MM.1S (cell line): ENCODE measurements around the gene AIP.

Experiments
- DNase-seq: peaks from one replicate; pipeline ENCODE4 v3.0.0-alpha.2; 2015
- H2AFZ ChIP-seq: fragments of 300-600 bp; sonication (generic); 2 replicates; pipeline ENCODE4 v1.6.0; 2016; ENCODE audit warnings: antibody characterized with exemption, low read length
- H3F3A ChIP-seq: fragments of 300-600 bp; sonication (generic); 2 replicates; pipeline ENCODE4 v1.6.1; 2016; ENCODE audit warnings: mild to moderate bottlenecking, antibody characterized with exemption, low read length, moderate library complexity, mixed read lengths; ENCODE audit not compliant: insufficient read depth
- H3K27ac ChIP-seq: fragments of 300-600 bp; sonication (generic); 2 replicates; pipeline ENCODE4 v1.5.1; 2016; ENCODE audit warnings: mild to moderate bottlenecking, low read length
- H3K27me3 ChIP-seq: fragments of 300-600 bp; sonication (generic); replicated peaks from 2 replicates; pipeline ENCODE4 v1.6.0; 2016; ENCODE audit warnings: low read length; ENCODE audit not compliant: insufficient read depth
- H3K36me3 ChIP-seq: fragments of 300-600 bp; sonication (generic); replicated peaks from 2 replicates; pipeline ENCODE4 v1.6.1; 2016; ENCODE audit warnings: mild to moderate bottlenecking, low read length, mixed read lengths; ENCODE audit not compliant: insufficient read depth
- H3K4me1 ChIP-seq: fragments of 300-600 bp; sonication (generic); 2 replicates; pipeline ENCODE4 v1.6.1; 2016; ENCODE audit warnings: low read length, mixed read lengths
- H3K4me2 ChIP-seq: fragments of 300-600 bp; sonication (generic); 2 replicates; pipeline ENCODE4 v1.6.0; 2016; ENCODE audit warnings: low read depth, low read length
- H3K4me3 ChIP-seq: fragments of 300-600 bp; sonication (generic); 2 replicates; pipeline ENCODE4 v1.5.1; 2016; ENCODE audit warnings: low read length, mixed read lengths
- H3K79me2 ChIP-seq: fragments of 300-600 bp; sonication (generic); 2 replicates; pipeline ENCODE4 v1.6.1; 2016; ENCODE audit warnings: mixed run types, low read length, mixed read lengths
- H3K9ac ChIP-seq: fragments of 300-600 bp; sonication (generic); 2 replicates; pipeline ENCODE4 v1.6.1; 2016; ENCODE audit warnings: low read length, mixed read lengths
- H3K9me2 ChIP-seq: fragments of 300-600 bp; sonication (generic); replicated peaks from 2 replicates; pipeline ENCODE4 v1.6.1; 2016; ENCODE audit warnings: mild to moderate bottlenecking, low read length, mixed read lengths; ENCODE audit not compliant: insufficient read depth
- H3K9me3 ChIP-seq: fragments of 300-600 bp; sonication (generic); replicated peaks from 2 replicates; pipeline ENCODE4 v1.6.1; 2016; ENCODE audit warnings: mild to moderate bottlenecking, low read length, mixed read lengths; ENCODE audit not compliant: insufficient read depth
- H4K20me1 ChIP-seq: fragments of 300-600 bp; sonication (generic); 2 replicates; pipeline ENCODE4 v1.6.1; 2016; ENCODE audit warnings: mild to moderate bottlenecking, low read length, moderate library complexity, mixed read lengths; ENCODE audit not compliant: insufficient read depth
- CTCF ChIP-seq: fragments of 300-600 bp; sonication (generic); IDR thresholded peaks from 2 replicates; pipeline ENCODE4 v1.5.1; 2016; ENCODE audit warnings: antibody characterized with exemption, low read length, mixed read lengths
- EZH2 ChIP-seq: fragments of 300-600 bp; sonication (generic); optimal IDR thresholded peaks from 2 replicates; pipeline ENCODE3; 2017; ENCODE audit warnings: low read depth, mild to moderate bottlenecking, antibody characterized with exemption, low read length, mixed read lengths
- EZH2phosphoT487 ChIP-seq: fragments of 300-600 bp; sonication (generic); IDR thresholded peaks from 2 replicates; pipeline ENCODE4 v1.6.1; 2018; ENCODE audit warnings: antibody characterized with exemption, low read length

The AIP gene

GRCh38 chr11:67520856-67521824 lies 38.3 kb downstream of the AIP start:
- H2AFZ ChIP-seq: no peak overlapping the region
- H3K36me3 ChIP-seq: no peaks in the 10 kb centered on the region
- H3K4me2 ChIP-seq: no peak overlapping the region
- TF ChIP-seq EZH2: no peak
- no peak for TF ChIP-seq EZH2phosphoT487
- TF ChIP-seq CTCF: no peak
- no peaks in the 10 kb centered on the region for H3K9me3 ChIP-seq
- H3K27ac ChIP-seq: no peak overlapping the region
- H3K4me1 ChIP-seq: no peaks in the 10 kb centered on the region
- no peaks in the 10 kb centered on the region for H3K9me2 ChIP-seq
- H3K27me3 ChIP-seq: peaks cover 73% of the 10 kb centered on the region
- H3K9ac ChIP-seq: no peak overlapping the region
- H3F3A ChIP-seq: no peaks in the 10 kb centered on the region
- no peak for DNase-seq
- no peak overlapping the region for H3K4me3 ChIP-seq
- no peaks in the 10 kb centered on the region for H4K20me1 ChIP-seq
- H3K79me2 ChIP-seq: no peaks in the 10 kb centered on the region

- no peak overlapping the region for H3K27ac ChIP-seq
- TF ChIP-seq EZH2phosphoT487 (no peak), CTCF (no peak), EZH2 (no peak)
- peaks cover 73% of the 10 kb centered on the region for H3K27me3 ChIP-seq
- no peak overlapping the region for H3K9ac ChIP-seq
- H3K9me2 ChIP-seq: no peaks in the 10 kb centered on the region
- DNase-seq: no peak
- no peak overlapping the region for H2AFZ ChIP-seq
- H4K20me1 ChIP-seq: no peaks in the 10 kb centered on the region
- H3F3A ChIP-seq: no peaks in the 10 kb centered on the region
- H3K79me2 ChIP-seq: no peaks in the 10 kb centered on the region
- no peak overlapping the region for H3K4me2 ChIP-seq
- H3K4me1 ChIP-seq: no peaks in the 10 kb centered on the region
- no peaks in the 10 kb centered on the region for H3K36me3 ChIP-seq
- no peak overlapping the region for H3K4me3 ChIP-seq
- no peaks in the 10 kb centered on the region for H3K9me3 ChIP-seq
Measured at GRCh38 chr11:67521924-67522323, 39.1 kb downstream of the AIP start.

- H3K4me3 ChIP-seq: no peak overlapping the region
- H3K9me2 ChIP-seq: no peaks in the 10 kb centered on the region
- H3K27me3 ChIP-seq: peaks cover 74% of the 10 kb centered on the region
- no peaks in the 10 kb centered on the region for H4K20me1 ChIP-seq
- no peak overlapping the region for H3K9ac ChIP-seq
- H2AFZ ChIP-seq: no peak overlapping the region
- DNase-seq: no peak
- H3K27ac ChIP-seq: no peak overlapping the region
- H3K9me3 ChIP-seq: no peaks in the 10 kb centered on the region
- H3K4me1 ChIP-seq: no peaks in the 10 kb centered on the region
- no peaks in the 10 kb centered on the region for H3K79me2 ChIP-seq
- no peaks in the 10 kb centered on the region for H3F3A ChIP-seq
- no peaks in the 10 kb centered on the region for H3K36me3 ChIP-seq
- no peak overlapping the region for H3K4me2 ChIP-seq
- TF ChIP-seq EZH2phosphoT487 (no peak), EZH2 (no peak), CTCF (no peak)
Measured at GRCh38 chr11:67522338-67522737, 39.5 kb downstream of the AIP start.
